Left ventricle myocardium inferior (tissue), 1 donor: ENCODE measurements around the gene CFAP107. TPM values are rescaled to one million over a fixed set of nuclear protein-coding genes. Genes with fewer than 3 reads are reported as not detected.

Source experiments
- DNase-seq: peaks from one replicate; pipeline ENCODE4 v3.0.0-alpha.2; 2020
- H3K27ac ChIP-seq: fragments of 200-600 bp; replicated peaks from 2 replicates; pipeline ENCODE4 v1.8.0; 2021
- H3K27me3 ChIP-seq: fragments of 200-600 bp; 2 replicates; pipeline ENCODE4 v1.8.0; 2021; ENCODE audit warnings: low read depth
- H3K36me3 ChIP-seq: fragments of 200-600 bp; 2 replicates; pipeline ENCODE4 v1.8.0; 2021
- H3K4me1 ChIP-seq: fragments of 200-600 bp; 2 replicates; pipeline ENCODE4 v1.8.0; 2021
- H3K4me3 ChIP-seq: fragments of 200-600 bp; 2 replicates; pipeline ENCODE4 v1.8.0; 2021; ENCODE audit warnings: mild to moderate bottlenecking, moderate library complexity
- H3K9me3 ChIP-seq: fragments of 200-600 bp; replicated peaks from 2 replicates; pipeline ENCODE4 v1.8.0; 2021
- CTCF ChIP-seq: fragments of 200-600 bp; IDR thresholded peaks from 2 replicates; pipeline ENCODE4 v1.8.0; 2021; ENCODE audit warnings: antibody characterized with exemption, mild to moderate bottlenecking, borderline replicate concordance
- intact Hi-C: fragments of 100-400 bp; cut with micrococcal nuclease; formaldehyde crosslinking; loops from one replicate; pipeline ENCODE4 v1.11.0; 2022
- total RNA-seq: library from RNA; stranded (reverse); fragmentation: NEBNext Ultra II Directional; extraction: Animal tissue kit (Norgen Biotek cat#: 25700); gene quantifications from one replicate; pipeline ENCODE4 v1.2.1, GENCODE V29; 2021
- donor health status: DM: no; HTN: yes; CAD: no; lungs with severe emphysema.

Gene CFAP107
- total RNA-seq, 1 donor from 2014 or later: not detected

DNA sequence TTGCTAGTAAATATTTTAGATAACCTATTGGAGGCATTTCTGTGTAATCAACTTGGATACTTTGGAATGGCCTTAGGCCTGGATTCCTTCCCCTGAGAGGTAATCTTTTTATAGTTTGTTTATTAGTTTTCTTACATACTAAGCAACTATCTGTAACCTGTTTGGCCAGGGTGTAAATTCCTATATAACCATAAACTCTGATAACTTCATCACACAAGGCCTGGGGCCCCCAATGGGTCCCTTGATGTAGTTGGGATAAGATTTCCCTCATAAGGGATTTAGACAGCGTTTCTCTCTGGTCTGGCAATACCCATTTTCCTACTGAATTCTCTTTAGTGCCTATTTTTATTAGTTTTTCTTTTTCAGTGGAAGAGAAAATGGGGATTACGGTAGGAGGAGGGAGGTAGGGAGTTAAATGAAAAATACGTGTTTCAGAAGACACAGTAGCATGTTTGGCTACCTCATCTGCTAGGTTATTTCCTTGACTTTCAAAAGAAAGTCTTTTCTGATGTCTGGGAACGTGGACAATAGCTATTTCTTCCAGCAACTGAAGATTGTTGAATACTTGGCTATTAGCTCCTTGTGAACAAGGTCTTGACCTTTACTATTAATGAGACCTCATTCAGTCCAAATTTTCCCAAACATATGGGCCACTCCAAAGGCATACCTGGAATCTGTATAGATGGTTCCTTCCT lies 37.5 kb upstream of the CFAP107 start:
- H3K4me1 ChIP-seq: peaks cover 7% of the 10 kb centered on the region
- no peak overlapping the region for H3K4me3 ChIP-seq
- intact Hi-C loops: no loop called here
- no peaks in the 10 kb centered on the region for H3K27me3 ChIP-seq
- H3K36me3 ChIP-seq: no peaks in the 10 kb centered on the region
- no peak for TF ChIP-seq CTCF
- DNase-seq: no peak
- peaks cover 15% of the 10 kb centered on the region for H3K9me3 ChIP-seq
- no peak overlapping the region for H3K27ac ChIP-seq

DNA sequence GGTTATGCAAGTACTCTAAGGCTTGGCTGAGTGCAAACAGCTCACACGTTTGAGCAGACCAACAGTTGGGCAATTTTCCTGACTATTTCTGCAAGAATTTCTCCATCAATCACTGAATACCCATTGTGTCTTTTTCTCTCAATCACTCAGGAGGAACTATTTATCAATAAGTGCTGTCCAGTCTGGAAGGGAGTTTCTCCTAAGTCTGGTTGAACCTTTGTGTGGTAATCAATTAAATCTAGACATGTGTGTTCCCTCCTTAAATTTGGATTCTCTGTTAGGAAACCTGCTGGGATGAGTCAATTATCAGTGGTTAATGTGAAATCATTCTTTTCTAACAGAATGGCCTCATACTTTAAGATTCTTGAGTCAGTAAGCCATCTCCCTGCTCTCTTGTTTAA lies 36.9 kb upstream of the CFAP107 start:
- no peak overlapping the region for H3K27ac ChIP-seq
- H3K9me3 ChIP-seq: peaks cover 10% of the 10 kb centered on the region
- H3K4me1 ChIP-seq: peaks cover 7% of the 10 kb centered on the region
- no peak overlapping the region for H3K4me3 ChIP-seq
- H3K36me3 ChIP-seq: no peaks in the 10 kb centered on the region
- no peaks in the 10 kb centered on the region for H3K27me3 ChIP-seq
- no peak for TF ChIP-seq CTCF
- intact Hi-C loops: no loop called here
- no peak for DNase-seq

DNA sequence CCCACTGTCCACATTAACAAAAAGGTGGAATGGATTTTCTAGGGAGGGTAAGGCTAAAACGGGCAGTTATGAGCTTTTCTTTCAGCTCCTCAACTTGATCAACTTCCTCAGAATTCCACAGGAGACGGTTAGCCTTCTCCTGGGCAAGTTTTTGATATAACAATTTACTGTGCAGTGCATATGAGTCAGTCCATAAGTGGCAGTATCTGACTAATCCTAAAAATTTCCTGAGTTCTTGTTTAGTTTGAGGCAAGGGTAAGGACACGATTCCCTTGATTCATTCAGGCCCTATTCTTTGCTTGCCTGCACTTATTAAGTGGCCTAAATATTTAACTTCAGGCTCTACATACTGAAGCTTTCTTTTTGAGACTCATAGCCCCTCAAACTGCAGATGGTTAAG lies 36.3 kb upstream of the CFAP107 start:
- intact Hi-C loops: no loop called here
- no peaks in the 10 kb centered on the region for H3K27me3 ChIP-seq
- H3K4me1 ChIP-seq: peaks cover 7% of the 10 kb centered on the region
- H3K27ac ChIP-seq: no peak overlapping the region
- peaks cover 4% of the 10 kb centered on the region for H3K9me3 ChIP-seq
- no peaks in the 10 kb centered on the region for H3K36me3 ChIP-seq
- no peak for DNase-seq
- no peak for TF ChIP-seq CTCF
- H3K4me3 ChIP-seq: no peak overlapping the region

DNA sequence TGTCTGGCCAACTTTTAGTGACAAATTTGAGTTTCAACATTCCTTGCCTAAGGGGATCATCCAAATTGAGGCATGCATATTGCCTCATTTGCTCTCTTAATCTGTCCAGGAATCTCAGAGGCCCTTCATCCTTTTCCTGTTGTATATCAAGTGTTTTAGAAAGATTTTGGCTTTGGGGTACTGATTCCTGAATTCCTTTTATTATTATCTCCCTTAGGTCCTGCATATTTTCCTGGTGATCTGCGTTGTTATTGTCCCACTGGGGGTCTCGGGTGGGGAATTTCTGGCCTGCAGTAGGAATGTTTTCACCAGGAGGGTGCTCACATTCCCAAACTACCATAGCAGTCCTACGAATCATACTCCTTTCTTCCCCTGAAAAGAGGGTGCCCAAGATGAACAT lies 34.5 kb upstream of the CFAP107 start:
- no peaks in the 10 kb centered on the region for H3K27me3 ChIP-seq
- no peak for TF ChIP-seq CTCF
- no peak for DNase-seq

DNA sequence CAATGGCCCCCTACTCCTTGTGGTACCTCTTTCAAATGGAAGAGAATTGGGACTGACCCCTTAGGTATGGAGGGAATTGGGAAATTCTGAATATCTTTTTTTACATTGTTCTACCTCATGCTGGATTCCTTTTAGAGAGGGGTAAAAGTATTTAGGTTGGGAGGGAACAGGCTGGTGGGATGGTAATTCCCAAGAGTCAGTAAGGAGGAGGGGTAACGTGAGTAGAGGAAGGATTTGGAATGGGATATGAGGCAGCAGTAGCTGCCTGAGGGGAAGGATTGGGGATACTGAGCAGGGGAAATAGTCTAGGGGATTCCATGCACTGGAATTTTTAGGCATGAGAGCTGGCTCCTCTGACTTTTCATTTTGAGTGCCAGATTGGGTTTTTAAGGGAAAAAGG lies 33.9 kb upstream of the CFAP107 start:
- no peak for DNase-seq
- intact Hi-C loops: no loop called here
- H3K27me3 ChIP-seq: no peaks in the 10 kb centered on the region

More for the DNA sequence above, 34.5 kb upstream of the CFAP107 start:
- H3K27ac ChIP-seq: no peak overlapping the region
- peaks cover 7% of the 10 kb centered on the region for H3K4me1 ChIP-seq
- H3K9me3 ChIP-seq: no peaks in the 10 kb centered on the region
- H3K4me3 ChIP-seq: no peak overlapping the region
- intact Hi-C loops: no loop called here
- H3K36me3 ChIP-seq: no peaks in the 10 kb centered on the region

More for the DNA sequence above, 33.9 kb upstream of the CFAP107 start:
- TF ChIP-seq CTCF: no peak
- Histone ChIP-seq H3K4me1 (peaks cover 7% of the 10 kb centered on the region), H3K4me3 (no peak overlapping the region), H3K9me3 (no peaks in the 10 kb centered on the region), H3K27ac (no peak overlapping the region), H3K36me3 (no peaks in the 10 kb centered on the region)
